Mucosa of stomach (tissue), 1 donor: ENCODE results near the gene PSEN2.

Experiments
- H3K27me3 ChIP-seq: one replicate; pipeline ENCODE4 v1.7.0; 2013; ENCODE audit warnings: mild to moderate bottlenecking, low read length; ENCODE audit not compliant: control insufficient read depth, insufficient read depth
- H3K36me3 ChIP-seq: one replicate; pipeline ENCODE4 v1.7.0; 2013; ENCODE audit warnings: low read length; ENCODE audit not compliant: control insufficient read depth, insufficient read depth
- H3K4me1 ChIP-seq: one replicate; pipeline ENCODE4 v1.7.0; 2013; ENCODE audit warnings: mild to moderate bottlenecking, low read length; ENCODE audit not compliant: control insufficient read depth, insufficient read depth
- H3K4me3 ChIP-seq: one replicate; pipeline ENCODE4 v1.7.0; 2013; ENCODE audit warnings: low read length
- H3K9ac ChIP-seq: one replicate; pipeline ENCODE4 v1.7.0; 2013; ENCODE audit warnings: mild to moderate bottlenecking, low read length, moderate library complexity
- H3K9me3 ChIP-seq: one replicate; pipeline ENCODE4 v1.7.0; 2013; ENCODE audit warnings: mild to moderate bottlenecking, low read length, moderate library complexity; ENCODE audit not compliant: control insufficient read depth
- donor health status: Pancreatic carcinoma.

Gene PSEN2

GRCh38 chr1:226882187-226882586, 11.8 kb downstream of the PSEN2 start:
- H3K9ac ChIP-seq, result peak overlapping the region; percentile 55
- H3K27me3 ChIP-seq, result no peaks in the 10 kb centered on the region
- no peaks in the 10 kb centered on the region for H3K9me3 ChIP-seq
- peaks cover 6% of the 10 kb centered on the region for H3K36me3 ChIP-seq
- H3K4me1 ChIP-seq, result peaks cover 11% of the 10 kb centered on the region
- H3K4me3 ChIP-seq, result no peak overlapping the region

DNA sequence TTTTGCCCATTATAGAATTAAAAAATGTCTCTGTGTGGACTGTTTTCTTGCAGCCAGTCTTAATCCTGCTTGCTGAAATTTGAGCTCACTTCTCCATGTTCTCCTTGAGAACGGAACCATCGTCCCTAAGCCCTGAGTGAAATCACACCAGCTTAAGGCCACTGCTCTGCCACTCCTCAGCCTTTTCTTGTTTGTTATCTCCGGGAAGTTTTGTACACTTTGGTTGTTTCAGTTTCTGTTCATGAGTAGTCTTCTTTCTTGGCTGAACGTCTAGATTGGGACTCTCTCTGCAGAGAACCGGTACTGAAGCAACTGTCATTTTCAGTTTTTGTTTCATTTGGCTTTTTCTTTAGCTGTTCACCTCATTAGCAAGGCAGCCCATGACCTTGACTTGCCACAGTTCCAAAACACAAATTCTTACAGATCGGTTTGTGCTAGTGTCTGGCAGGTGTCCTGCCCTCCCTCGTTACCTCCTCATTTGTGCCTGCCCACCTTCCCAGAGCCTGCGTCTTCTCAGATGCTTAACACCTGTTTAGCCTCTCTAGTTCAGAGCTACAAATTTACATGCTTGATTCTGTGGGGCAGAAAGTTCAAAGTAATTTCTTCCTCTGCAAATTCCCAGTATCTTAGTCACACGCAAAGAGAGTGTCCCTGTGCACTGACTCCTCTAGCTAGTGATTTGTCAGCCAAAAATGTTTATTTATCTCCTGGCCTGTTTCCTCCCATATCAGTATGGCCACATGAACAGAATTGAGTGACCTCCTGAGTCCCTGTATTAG, 12.4 kb downstream of the PSEN2 start:
- peaks cover 11% of the 10 kb centered on the region for H3K4me1 ChIP-seq
- no peaks in the 10 kb centered on the region for H3K9me3 ChIP-seq
- H3K36me3 ChIP-seq, result peaks cover 6% of the 10 kb centered on the region
- peak overlapping the region; percentile 55 for H3K9ac ChIP-seq
- H3K27me3 ChIP-seq, result no peaks in the 10 kb centered on the region
- no peak overlapping the region for H3K4me3 ChIP-seq

- Histone ChIP-seq H3K9me3 (no peaks in the 10 kb centered on the region), H3K4me1 (peaks cover 11% of the 10 kb centered on the region), H3K27me3 (no peaks in the 10 kb centered on the region), H3K9ac (no peak overlapping the region), H3K4me3 (no peak overlapping the region), H3K36me3 (peaks cover 6% of the 10 kb centered on the region)
Observed at GRCh38 chr1:226883630-226884029, 13.2 kb downstream of the PSEN2 start.

DNA sequence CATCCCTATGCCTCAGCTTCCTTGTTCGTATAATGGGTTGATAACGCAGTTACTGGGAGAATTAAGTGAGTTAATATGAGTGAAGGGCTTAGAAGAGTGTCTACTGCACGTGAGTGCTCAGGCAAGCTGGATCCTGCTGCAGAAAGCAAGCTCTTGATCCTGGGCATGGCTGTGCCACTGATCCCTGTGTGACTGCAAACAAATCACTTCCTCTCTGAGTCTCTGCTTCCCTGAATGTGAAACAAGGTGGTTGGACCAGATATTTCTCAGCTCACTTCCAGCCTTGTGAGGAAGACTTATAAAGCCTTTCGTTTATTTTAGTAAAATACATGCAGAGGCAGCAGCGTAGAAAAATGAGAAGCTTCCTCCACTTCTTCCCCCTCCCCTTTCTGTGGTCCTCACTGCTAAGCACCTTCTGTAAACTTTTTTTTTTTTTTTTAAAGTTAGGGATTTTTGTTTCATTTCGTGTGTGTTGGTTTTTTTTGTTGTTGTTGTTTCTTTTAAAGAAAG, 13.8 kb downstream of the PSEN2 start:
- peaks cover 6% of the 10 kb centered on the region for H3K36me3 ChIP-seq
- no peak overlapping the region for H3K9ac ChIP-seq
- H3K4me3 ChIP-seq, result no peak overlapping the region
- H3K4me1 ChIP-seq, result peaks cover 11% of the 10 kb centered on the region
- H3K9me3 ChIP-seq, result no peaks in the 10 kb centered on the region
- H3K27me3 ChIP-seq, result no peaks in the 10 kb centered on the region

DNA sequence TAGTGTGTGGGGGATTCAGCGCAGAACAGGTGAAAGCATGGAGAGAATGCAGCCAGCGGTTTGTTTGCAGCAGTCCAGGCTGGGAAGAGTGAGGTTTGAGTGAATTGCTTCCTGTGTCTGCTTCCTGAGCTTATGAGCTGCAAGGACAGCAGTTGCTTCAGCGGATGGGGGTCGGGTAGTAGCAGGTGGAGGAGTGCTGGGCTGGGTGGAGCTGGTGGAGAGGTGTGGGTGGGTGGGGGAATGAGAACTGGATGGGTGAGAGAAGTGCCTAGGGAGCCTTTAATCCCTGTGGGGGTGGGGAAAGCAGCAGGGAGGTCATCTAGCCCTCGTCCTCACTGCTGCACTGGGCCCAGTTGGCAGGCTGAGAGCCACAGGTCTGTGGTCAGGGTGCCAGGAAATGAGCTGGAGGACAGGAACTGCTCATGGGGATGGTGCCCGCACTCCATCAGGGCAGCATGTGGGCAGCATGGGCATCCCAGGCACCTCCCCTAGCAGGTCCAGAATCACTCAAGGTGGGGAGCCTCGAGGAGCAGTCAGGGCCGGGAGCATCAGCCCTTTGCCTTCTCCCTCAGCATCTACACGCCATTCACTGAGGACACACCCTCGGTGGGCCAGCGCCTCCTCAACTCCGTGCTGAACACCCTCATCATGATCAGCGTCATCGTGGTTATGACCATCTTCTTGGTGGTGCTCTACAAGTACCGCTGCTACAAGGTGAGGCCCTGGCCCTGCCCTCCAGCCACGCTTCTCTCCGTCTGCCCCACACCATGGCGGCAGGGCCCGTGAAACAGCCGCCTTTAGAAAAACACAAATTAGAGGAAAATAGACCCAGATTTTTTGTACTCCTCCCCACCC, 14.8 kb downstream of the PSEN2 start:
- H3K9ac ChIP-seq, result no peak overlapping the region
- H3K36me3 ChIP-seq, result peaks cover 6% of the 10 kb centered on the region
- H3K4me1 ChIP-seq, result peaks cover 11% of the 10 kb centered on the region

DNA sequence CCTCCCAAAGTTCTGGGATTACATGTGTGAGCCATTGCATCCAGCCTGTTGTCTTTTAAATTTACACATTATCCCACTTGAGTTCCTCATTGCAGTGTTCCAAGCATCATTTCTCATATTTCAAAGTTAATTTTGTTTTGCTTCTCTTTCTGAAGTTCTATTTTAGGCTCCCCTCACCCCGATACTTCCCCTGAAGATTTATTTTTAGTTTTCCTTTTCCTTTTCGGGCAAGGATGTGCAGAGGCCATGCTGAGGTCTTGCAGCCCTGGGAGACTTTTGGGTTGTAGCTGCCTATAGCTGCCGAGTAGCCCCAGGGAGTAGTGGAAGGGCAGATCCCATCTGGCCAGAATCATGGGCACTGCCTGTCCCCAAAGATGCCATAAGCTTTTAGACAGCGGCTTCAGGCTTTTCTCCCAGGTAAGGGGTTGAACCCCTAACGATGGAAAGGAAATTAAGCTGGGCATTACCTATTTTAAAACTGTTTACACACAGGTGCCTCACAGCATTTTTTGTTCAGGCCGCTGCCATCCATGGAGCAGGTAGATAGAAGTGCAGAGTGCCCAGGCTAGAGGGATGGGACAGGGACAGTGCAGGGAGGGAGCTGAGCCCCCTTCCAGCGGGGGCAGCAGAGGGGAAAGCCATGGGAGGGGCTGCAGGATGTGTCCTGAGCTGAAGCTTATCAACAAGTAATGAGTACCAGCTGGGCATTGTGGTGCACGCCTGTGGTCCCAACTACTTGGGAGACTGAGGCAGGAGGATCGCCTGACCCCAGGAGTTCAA, 15.9 kb downstream of the PSEN2 start:
- Histone ChIP-seq H3K27me3 (no peaks in the 10 kb centered on the region), H3K4me3 (no peak overlapping the region), H3K9ac (no peak overlapping the region), H3K9me3 (no peaks in the 10 kb centered on the region), H3K4me1 (peaks cover 11% of the 10 kb centered on the region), H3K36me3 (peaks cover 6% of the 10 kb centered on the region)

More for the DNA sequence above, 14.8 kb downstream of the PSEN2 start:
- Histone ChIP-seq H3K9me3 (no peaks in the 10 kb centered on the region), H3K27me3 (no peaks in the 10 kb centered on the region), H3K4me3 (no peak overlapping the region)

DNA sequence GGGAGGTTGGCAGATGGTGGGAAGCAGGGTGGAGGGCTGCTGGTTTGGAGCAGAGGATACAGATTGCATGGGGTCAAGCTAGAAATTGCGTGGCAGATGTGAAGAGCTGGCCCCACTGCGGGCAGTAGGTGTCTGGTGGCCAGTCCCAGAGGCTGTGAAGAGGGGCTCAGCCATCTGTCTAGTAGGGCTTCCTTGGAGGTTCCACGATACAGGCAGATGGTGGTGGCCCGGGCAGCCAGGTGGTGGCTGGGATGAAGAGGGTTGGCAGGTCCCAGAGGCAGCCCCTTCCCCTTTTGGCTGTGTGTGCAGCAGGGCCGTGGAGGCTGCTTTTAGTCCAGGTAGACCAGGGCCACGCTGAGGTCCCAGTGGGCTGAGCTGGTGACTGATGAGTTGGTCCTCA, 16.6 kb downstream of the PSEN2 start:
- H3K9ac ChIP-seq, result no peak overlapping the region
- peaks cover 1% of the 10 kb centered on the region for H3K36me3 ChIP-seq
- H3K27me3 ChIP-seq, result no peaks in the 10 kb centered on the region
- no peak overlapping the region for H3K4me3 ChIP-seq
- H3K9me3 ChIP-seq, result no peaks in the 10 kb centered on the region
- H3K4me1 ChIP-seq, result peaks cover 8% of the 10 kb centered on the region

DNA sequence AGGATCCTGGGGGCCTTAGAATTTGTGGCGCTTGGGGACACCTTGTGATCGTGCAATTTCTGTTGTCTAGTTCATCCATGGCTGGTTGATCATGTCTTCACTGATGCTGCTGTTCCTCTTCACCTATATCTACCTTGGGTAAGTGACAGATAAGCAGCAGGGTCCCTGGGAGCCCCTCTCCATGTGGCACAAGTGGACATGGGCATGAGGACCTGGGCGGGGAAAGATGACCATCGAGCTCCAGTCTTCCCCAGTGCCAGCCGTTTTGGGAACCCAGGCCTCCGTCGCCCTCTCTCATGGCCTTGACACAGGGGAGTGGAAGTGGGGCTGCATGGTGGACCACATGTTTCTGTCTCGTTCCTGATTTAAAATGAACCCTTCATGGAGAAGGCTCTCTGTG, 17.6 kb downstream of the PSEN2 start:
- Histone ChIP-seq H3K27me3 (no peaks in the 10 kb centered on the region), H3K4me1 (peaks cover 3% of the 10 kb centered on the region), H3K9me3 (no peaks in the 10 kb centered on the region), H3K36me3 (no peaks in the 10 kb centered on the region), H3K9ac (no peak overlapping the region), H3K4me3 (no peak overlapping the region)

GRCh38 chr1:226888816-226889215, 18.4 kb downstream of the PSEN2 start:
- Histone ChIP-seq H3K9ac (no peak overlapping the region), H3K36me3 (no peaks in the 10 kb centered on the region)

DNA sequence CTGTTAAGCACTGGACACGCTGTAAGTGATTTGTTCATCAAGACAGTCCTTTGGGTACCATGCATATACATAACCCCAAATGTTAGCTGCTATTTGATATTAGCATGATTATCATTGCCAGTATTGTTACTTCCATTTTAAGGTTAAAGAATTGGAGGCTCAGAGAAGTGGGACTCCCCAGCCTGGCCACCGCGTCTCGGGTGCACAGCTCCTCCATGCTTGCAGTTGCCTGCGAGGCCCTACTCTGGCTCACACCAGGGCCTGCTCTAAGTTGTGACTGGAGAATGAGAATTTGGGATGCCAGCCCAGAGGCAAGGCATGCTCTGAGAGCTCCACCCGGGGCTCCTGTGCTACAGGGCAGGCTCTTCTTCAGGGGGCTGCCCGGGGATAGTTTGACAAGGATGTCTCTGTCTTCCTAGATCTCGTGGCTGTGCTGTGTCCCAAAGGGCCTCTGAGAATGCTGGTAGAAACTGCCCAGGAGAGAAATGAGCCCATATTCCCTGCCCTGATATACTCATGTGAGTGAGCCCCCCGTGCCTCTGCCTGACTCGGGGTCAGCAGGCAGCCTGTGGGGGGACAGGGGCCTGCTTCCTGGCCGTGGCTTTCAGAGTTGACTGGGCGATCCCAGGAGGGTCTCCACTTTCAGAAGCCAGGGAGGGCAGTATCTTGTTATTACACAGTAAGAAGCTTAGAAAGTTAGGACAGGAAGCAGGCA, 19.4 kb downstream of the PSEN2 start:
- Histone ChIP-seq H3K9me3 (no peaks in the 10 kb centered on the region), H3K9ac (no peak overlapping the region), H3K27me3 (no peaks in the 10 kb centered on the region), H3K4me3 (no peak overlapping the region), H3K36me3 (peaks cover 6% of the 10 kb centered on the region), H3K4me1 (no peaks in the 10 kb centered on the region)

More at GRCh38 chr1:226888816-226889215, 18.4 kb downstream of the PSEN2 start:
- Histone ChIP-seq H3K4me3 (no peak overlapping the region), H3K9me3 (no peaks in the 10 kb centered on the region), H3K4me1 (no peaks in the 10 kb centered on the region), H3K27me3 (no peaks in the 10 kb centered on the region)

GRCh38 chr1:226890331-226891108, 20.1 kb downstream of the PSEN2 start:
- H3K36me3 ChIP-seq, result peaks cover 6% of the 10 kb centered on the region
- H3K9ac ChIP-seq, result no peak overlapping the region
- H3K9me3 ChIP-seq, result no peaks in the 10 kb centered on the region
- no peaks in the 10 kb centered on the region for H3K27me3 ChIP-seq
- no peak overlapping the region for H3K4me3 ChIP-seq
- no peaks in the 10 kb centered on the region for H3K4me1 ChIP-seq
